Suprapubic skin (tissue), 4 donors: ENCODE measurements around the gene P2RX2.

Experiments
- CTCF ChIP-seq, 2 donors: fragments of 200-600 bp in 1 of 2; fragments of 450-650 bp in 1 of 2; sonication (generic) in 1 of 2; IDR thresholded peaks; one replicate each; pipeline ENCODE4 v1.5.1; 2016 to 2019; ENCODE audit warnings: antibody characterized with exemption in 2 of 2, mild to moderate bottlenecking in 1 of 2, moderate library complexity in 1 of 2
- EP300 ChIP-seq: sonication (generic); formaldehyde crosslinking; IDR thresholded peaks from one replicate; pipeline ENCODE4 v1.6.1; 2017; ENCODE audit warnings: antibody characterized with exemption
- POLR2AphosphoS5 ChIP-seq, 3 donors: sonication (generic); formaldehyde crosslinking; IDR thresholded peaks; one replicate each; pipeline ENCODE4 v1.6.1; 2017; ENCODE audit warnings: antibody characterized with exemption in 3 of 3

DNA sequence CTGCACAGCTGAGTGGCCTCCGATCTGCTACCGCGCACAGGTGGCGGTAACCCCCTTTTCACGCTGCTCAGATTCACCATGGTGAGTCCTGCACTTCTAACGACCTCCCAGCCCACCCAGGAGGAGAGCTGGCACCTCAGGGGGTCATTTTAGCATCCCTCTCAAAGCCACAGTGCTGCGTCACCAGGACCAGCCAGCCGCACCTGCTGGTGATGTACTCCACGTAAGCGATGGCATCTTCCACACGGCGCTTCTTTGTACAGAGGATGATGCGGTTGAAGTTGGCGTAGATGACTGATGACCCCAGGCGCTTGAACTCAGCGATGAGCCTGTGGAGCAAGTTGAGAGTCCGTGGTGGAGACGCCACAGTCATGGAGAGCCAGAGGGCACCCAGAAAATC is 19.2 kb downstream of the P2RX2 start:
- no peak for TF ChIP-seq CTCF (IDR thresholded peaks at IDR 0.05)
- no peak for TF ChIP-seq POLR2AphosphoS5 (IDR thresholded peaks at IDR 0.05)
- TF ChIP-seq EP300, result no peak
